H1 (cell line): ENCODE data around the gene GRM1. TPM values are rescaled to one million over a fixed set of nuclear protein-coding genes. Genes with fewer than 3 reads are reported as not detected.

ENCODE experiments used
- CBX5 ChIP-seq: fragments of 300-800, 300-1000 bp; sonication (generic); IDR thresholded peaks from 2 replicates; pipeline ENCODE4 v1.7.1; 2016; ENCODE audit warnings: antibody characterized with exemption, low read length, low read depth
- CBX8 ChIP-seq: fragments of 300-800, 300-1000 bp; sonication (generic); IDR thresholded peaks from 2 replicates; pipeline ENCODE4 v1.7.1; 2016; ENCODE audit warnings: low read depth, low read length, borderline replicate concordance
- CHD1 ChIP-seq: IDR thresholded peaks from 2 replicates; pipeline ENCODE4 v1.6.1; 2012; ENCODE audit warnings: low read depth, low read length, improper control_type of control experiment
- CHD7 ChIP-seq: fragments of 300-600 bp; sonication (generic); IDR thresholded peaks from 2 replicates; pipeline ENCODE4 v1.7.1; 2012; ENCODE audit warnings: low read length, moderate library complexity, mild to moderate bottlenecking, inconsistent platforms; ENCODE audit not compliant: insufficient replicate concordance
- GABPA ChIP-seq: IDR thresholded peaks from 2 replicates; pipeline ENCODE4 v1.6.1; 2011; ENCODE audit warnings: mild to moderate bottlenecking, low read length, moderate library complexity, borderline replicate concordance; ENCODE audit not compliant: insufficient read depth
- polyA plus RNA-seq, 7 experiments: library from polyadenylated mRNA; depleted of rRNA in 3 of 7; stranded (reverse) in 5 of 7; unstranded in 2 of 7; fragments of >200 nt in 5 of 7; fragments of 200-250 nt in 2 of 7; gene quantifications; 1 replicate in 5 of 7; 2 replicates in 1 of 7; 4 replicates in 1 of 7; pipeline versions ENCODE4 v1.2.1 to v1.2.3, GENCODE V29; 2011 to 2013; ENCODE audit warnings: missing spikeins in 2 of 7, mixed read lengths in 2 of 7
- total RNA-seq: library from RNA; stranded (reverse); fragmentation: NEBNext Ultra II Directional; extraction: Animal tissue kit (Norgen Biotek cat#: 25700); gene quantifications from 2 replicates; pipeline ENCODE4 v1.2.1, GENCODE V29; 2021

GRM1 gene
- total and polyA plus RNA-seq, 2 of the 8 experiments (the other 6 are each of a cell fraction or from before 2014, with no cell fraction given) = 0.15 to 1.3 TPM

- TF ChIP-seq CHD7 = no peak
- no peak for TF ChIP-seq CHD1
- TF ChIP-seq GABPA = no peak
- no peak for TF ChIP-seq CBX8
- TF ChIP-seq CBX5 = no peak
Measured at GRCh38 chr6:146269482-146269881, 240.6 kb downstream of the GRM1 start (continued).
